Thoracic aorta (tissue), 2 donors: ENCODE results near the gene DOCK10. TPM values are rescaled to one million over a fixed set of nuclear protein-coding genes. Genes with fewer than 3 reads are reported as not detected.

Experiments
- ATAC-seq: fragments of 150-250 bp; one replicate; pipeline ENCODE4 v1.8.0; 2017; ENCODE audit warnings: low read depth; ENCODE audit not compliant: insufficient number of reproducible peaks, low FRiP score
- DNase-seq: peaks from one replicate; pipeline ENCODE4 v3.0.0-alpha.2; 2020; ENCODE audit warnings: low spot score
- H3K27ac ChIP-seq, 2 donors: fragments of 200-600 bp; sonication (generic); 1 replicate in 1 of 2; 2 replicates in 1 of 2; pipeline ENCODE4 v1.5.1; 2016; ENCODE audit warnings: mild to moderate bottlenecking in 2 of 2, moderate library complexity in 2 of 2
- H3K27me3 ChIP-seq: fragments of 200-600 bp; sonication (generic); replicated peaks from 2 replicates; pipeline ENCODE4 v1.6.0; 2016; ENCODE audit warnings: mild to moderate bottlenecking; ENCODE audit not compliant: insufficient read depth
- H3K36me3 ChIP-seq: fragments of 200-600 bp; sonication (generic); one replicate; pipeline ENCODE4 v1.5.1; 2016
- H3K4me1 ChIP-seq, 2 donors: fragments of 200-600 bp; sonication (generic); 1 replicate in 1 of 2; 2 replicates in 1 of 2; pipeline versions ENCODE4 v1.5.1 to v1.6.0; 2016; ENCODE audit warnings: low read depth in 2 of 2, mild to moderate bottlenecking in 1 of 2; ENCODE audit not compliant: control insufficient read depth in 1 of 2
- H3K4me3 ChIP-seq: fragments of 200-600 bp; sonication (generic); 2 replicates; pipeline ENCODE4 v1.5.1; 2016; ENCODE audit warnings: mild to moderate bottlenecking
- H3K9me3 ChIP-seq: fragments of 200-600 bp; sonication (generic); 2 replicates; pipeline ENCODE4 v1.5.1; 2016
- total RNA-seq, 2 donors: library from RNA; depleted of rRNA; stranded (reverse); fragments of >200 nt; gene quantifications; one replicate each; pipeline versions ENCODE4 v1.1.0 to v1.2.3, GENCODE V29; 2016
- TF ChIP-seq, protein P1 (sequence below): fragments of 200-600 bp; sonication (generic); IDR thresholded peaks from one replicate; pipeline ENCODE4 v1.5.1; 2019; ENCODE audit warnings: antibody characterized with exemption

DOCK10 gene
- total RNA-seq, 2 donors from 2014 or later = 44.9 to 53.0 TPM

DNA sequence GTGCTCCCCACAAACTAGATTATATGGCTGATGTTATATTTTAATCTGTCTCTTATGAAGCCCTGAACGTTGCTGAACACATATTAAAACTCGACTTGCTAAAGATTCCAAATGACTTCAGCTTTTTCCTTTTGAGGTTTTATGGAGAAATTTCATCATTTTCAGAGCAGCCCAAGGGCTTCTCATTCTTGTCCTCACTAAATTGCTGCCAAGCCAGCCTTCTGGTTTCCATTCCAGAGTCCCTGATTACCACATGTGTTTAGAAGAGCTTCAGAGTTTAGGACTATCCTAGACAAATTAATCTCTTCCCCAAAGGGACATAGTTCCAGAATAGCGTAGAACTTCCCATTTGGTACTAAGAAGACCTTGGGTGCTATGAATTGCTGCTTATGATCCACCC, 248.3 kb downstream of the DOCK10 start:
- ATAC-seq (no peak), DNase-seq (no peak)
- H3K4me1 ChIP-seq = no peaks in the 10 kb centered on the region
- no peak overlapping the region for H3K27ac ChIP-seq
- peaks cover 26% of the 10 kb centered on the region for H3K36me3 ChIP-seq
- no peaks in the 10 kb centered on the region for H3K27me3 ChIP-seq
- H3K4me3 ChIP-seq = no peak overlapping the region
- no peaks in the 10 kb centered on the region for H3K9me3 ChIP-seq
- TF ChIP-seq, protein P1, sequence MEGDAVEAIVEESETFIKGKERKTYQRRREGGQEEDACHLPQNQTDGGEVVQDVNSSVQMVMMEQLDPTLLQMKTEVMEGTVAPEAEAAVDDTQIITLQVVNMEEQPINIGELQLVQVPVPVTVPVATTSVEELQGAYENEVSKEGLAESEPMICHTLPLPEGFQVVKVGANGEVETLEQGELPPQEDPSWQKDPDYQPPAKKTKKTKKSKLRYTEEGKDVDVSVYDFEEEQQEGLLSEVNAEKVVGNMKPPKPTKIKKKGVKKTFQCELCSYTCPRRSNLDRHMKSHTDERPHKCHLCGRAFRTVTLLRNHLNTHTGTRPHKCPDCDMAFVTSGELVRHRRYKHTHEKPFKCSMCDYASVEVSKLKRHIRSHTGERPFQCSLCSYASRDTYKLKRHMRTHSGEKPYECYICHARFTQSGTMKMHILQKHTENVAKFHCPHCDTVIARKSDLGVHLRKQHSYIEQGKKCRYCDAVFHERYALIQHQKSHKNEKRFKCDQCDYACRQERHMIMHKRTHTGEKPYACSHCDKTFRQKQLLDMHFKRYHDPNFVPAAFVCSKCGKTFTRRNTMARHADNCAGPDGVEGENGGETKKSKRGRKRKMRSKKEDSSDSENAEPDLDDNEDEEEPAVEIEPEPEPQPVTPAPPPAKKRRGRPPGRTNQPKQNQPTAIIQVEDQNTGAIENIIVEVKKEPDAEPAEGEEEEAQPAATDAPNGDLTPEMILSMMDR = no peak

DNA sequence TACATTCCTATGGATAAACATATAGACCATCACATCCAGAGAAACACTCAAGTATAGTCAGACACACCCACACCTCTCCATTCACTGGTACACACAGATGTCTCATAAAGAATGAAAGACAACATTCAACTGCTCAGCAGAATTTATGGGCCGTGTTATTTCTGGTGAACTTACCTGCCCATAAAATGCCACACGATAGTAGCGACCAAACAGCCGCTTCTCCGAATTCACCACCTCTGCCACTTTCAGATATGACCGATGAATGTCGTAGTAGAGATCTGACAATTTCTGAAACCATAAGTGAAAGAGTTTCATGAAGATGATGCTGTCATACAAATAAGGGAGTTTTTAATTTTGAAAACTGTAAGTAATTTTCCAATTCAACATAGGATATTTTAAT, 255.4 kb downstream of the DOCK10 start:
- no peak overlapping the region for H3K27ac ChIP-seq
- H3K27me3 ChIP-seq = no peaks in the 10 kb centered on the region
- peaks cover 27% of the 10 kb centered on the region for H3K36me3 ChIP-seq
- no peaks in the 10 kb centered on the region for H3K4me1 ChIP-seq
- no peak for ATAC-seq
- no peak overlapping the region for H3K4me3 ChIP-seq
- DNase-seq = no peak
- H3K9me3 ChIP-seq = no peaks in the 10 kb centered on the region
- TF ChIP-seq, protein P1 = no peak

DNA sequence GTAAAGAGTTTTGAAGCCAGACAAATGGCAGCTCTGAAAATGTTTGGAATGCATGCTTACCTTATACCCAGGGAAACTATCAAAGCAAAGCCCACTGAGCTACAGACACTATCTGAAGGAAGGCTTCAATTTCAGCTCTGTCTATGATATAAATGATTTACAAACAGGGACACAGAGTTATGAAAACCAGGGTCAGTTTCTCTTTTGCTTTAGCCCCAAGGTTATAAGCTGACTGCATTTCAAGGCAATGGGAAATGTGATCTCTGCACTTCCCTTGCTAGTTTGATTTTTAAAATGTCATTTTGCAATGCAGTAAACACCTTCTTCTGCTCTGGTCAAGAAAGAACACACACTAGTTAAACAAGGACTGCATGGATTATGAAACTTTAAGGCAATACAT, 260.9 kb downstream of the DOCK10 start:
- Histone ChIP-seq H3K27ac (no peak overlapping the region), H3K4me3 (no peak overlapping the region), H3K27me3 (no peaks in the 10 kb centered on the region), H3K9me3 (no peaks in the 10 kb centered on the region), H3K36me3 (peaks cover 15% of the 10 kb centered on the region), H3K4me1 (no peaks in the 10 kb centered on the region)
- ATAC-seq (no peak), DNase-seq (no peak)
- TF ChIP-seq, protein P1 = no peak

DNA sequence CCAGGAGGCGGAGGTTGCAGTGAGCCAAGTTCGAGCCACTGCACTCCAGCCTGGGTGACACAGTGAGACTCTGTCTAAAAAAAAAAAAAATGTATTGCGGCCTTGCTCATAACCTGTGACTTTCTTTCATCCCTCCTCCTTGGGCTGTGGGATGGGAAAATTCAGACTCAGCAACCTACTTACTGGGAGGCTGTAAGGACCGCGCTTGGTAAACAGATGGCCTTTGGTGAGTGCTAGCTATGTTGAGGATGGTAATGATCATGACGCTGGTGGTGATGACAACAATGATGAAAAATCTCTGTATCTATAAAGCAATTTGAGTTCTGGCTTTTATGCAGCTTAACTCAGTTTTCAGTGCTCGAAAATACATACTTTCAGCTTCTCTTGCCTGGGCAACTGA, 261.4 kb downstream of the DOCK10 start:
- Histone ChIP-seq H3K27ac (no peak overlapping the region), H3K9me3 (no peaks in the 10 kb centered on the region), H3K36me3 (peaks cover 10% of the 10 kb centered on the region), H3K4me3 (no peak overlapping the region), H3K27me3 (no peaks in the 10 kb centered on the region), H3K4me1 (no peaks in the 10 kb centered on the region)
- DNase-seq (no peak), ATAC-seq (no peak)
- TF ChIP-seq, protein P1 = no peak

DNA sequence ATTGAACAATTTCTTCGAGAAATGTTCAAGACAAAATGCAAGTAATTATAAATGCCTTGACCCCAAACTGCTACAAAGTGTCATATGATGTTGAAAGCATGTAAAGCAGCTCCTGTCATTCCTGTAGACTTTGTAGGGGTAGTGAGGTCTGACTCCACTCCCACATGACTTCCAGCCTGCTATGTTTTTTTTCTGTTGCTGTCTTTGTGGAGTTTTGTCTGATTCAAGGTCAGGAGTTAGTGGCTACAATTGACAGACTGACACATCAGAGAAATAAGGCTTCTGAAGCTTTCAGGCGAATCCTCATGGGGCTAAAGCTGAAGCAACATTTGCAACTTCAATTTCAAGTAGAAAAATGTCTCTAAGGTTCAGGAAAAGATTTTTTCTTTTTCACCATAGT, 262.2 kb downstream of the DOCK10 start:
- DNase-seq (no peak), ATAC-seq (no peak)
- Histone ChIP-seq H3K9me3 (no peaks in the 10 kb centered on the region), H3K27me3 (no peaks in the 10 kb centered on the region), H3K27ac (no peak overlapping the region), H3K36me3 (peaks cover 10% of the 10 kb centered on the region), H3K4me1 (no peaks in the 10 kb centered on the region), H3K4me3 (no peak overlapping the region)
- TF ChIP-seq, protein P1 = no peak
